ENCODE results near the gene ITSN1. TPM values are rescaled to one million over a fixed set of nuclear protein-coding genes. Genes with fewer than 3 reads are reported as not detected.

The ITSN1 gene
- total and polyA plus RNA-seq, 12 donors = 20.0 to 60.5 (median 36.7) TPM

GRCh38 chr21:33843216-33843615 is 200.9 kb downstream of the ITSN1 start:
- Histone ChIP-seq H3K27me3 (no peaks in the 10 kb centered on the region), H3K4me1 (replicated peaks in 1 of 2) (peaks cover 13 to 22% of the 10 kb centered on the region in 2 donors), H3K27ac (peak overlapping the region in 3 of 5 donors; percentile 6 to 75 (median 33)), H3K36me3 (replicated peaks in 1 of 2) (no peaks in the 10 kb centered on the region), H3K9me3 (replicated peaks in 1 of 3) (no peaks in the 10 kb centered on the region), H3K4me3 (no peak overlapping the region)
- peak in 1 of 7 donors; percentile 55 for DNase-seq
- no peak for TF ChIP-seq POLR2A (IDR thresholded peaks at IDR 0.05)
- TF ChIP-seq CTCF (IDR thresholded peaks at IDR 0.05) = no peak
- 85 to 92% (median 89%) methylated on average over 6 of the region's 6 CpGs for WGBS, 4 donors
- intact Hi-C loops (cut with DNase I) = no loop called here

- DNase-seq = peak; percentile 59 to 91 (median 81)
- Histone ChIP-seq H3K27ac (peak overlapping the region in 4 of 5 donors; percentile 28 to 75 (median 32)), H3K4me3 (no peak overlapping the region)
Measured at GRCh38 chr21:33844104-33844889, 202.0 kb downstream of the ITSN1 start.

GRCh38 chr21:33844890-33845205 is 202.5 kb downstream of the ITSN1 start:
- no peak for DNase-seq
- Histone ChIP-seq H3K27me3 (no peaks in the 10 kb centered on the region), H3K4me3 (no peak overlapping the region), H3K36me3 (replicated peaks in 1 of 2) (no peaks in the 10 kb centered on the region), H3K9me3 (replicated peaks in 1 of 3) (no peaks in the 10 kb centered on the region), H3K27ac (peak overlapping the region in 2 of 5 donors; percentile 10 to 70), H3K4me1 (replicated peaks in 1 of 2) (peaks cover 13 to 22% of the 10 kb centered on the region in 2 donors)
- no peak for TF ChIP-seq CTCF (IDR thresholded peaks at IDR 0.05)
- no peak for TF ChIP-seq POLR2A (IDR thresholded peaks at IDR 0.05)
- intact Hi-C loops (cut with DNase I) = no loop called here
- 95 to 99% (median 97%) methylated on average over 6 of the region's 6 CpGs for WGBS, 4 donors

More at GRCh38 chr21:33844104-33844889, 202.0 kb downstream of the ITSN1 start:
- H3K36me3 ChIP-seq (replicated peaks in 1 of 2) = no peaks in the 10 kb centered on the region
- TF ChIP-seq CTCF (IDR thresholded peaks at IDR 0.05) (peak in 1 of 6 experiments; percentile 12), POLR2A (IDR thresholded peaks at IDR 0.05) (no peak)
- intact Hi-C loops (cut with DNase I) = no loop called here
- WGBS, 4 donors = 43 to 57% (median 49%) methylated on average over 12 to 20 of the region's 20 CpGs
- H3K27me3 ChIP-seq = no peaks in the 10 kb centered on the region
- H3K9me3 ChIP-seq (replicated peaks in 1 of 3) = no peaks in the 10 kb centered on the region
- peaks cover 13 to 22% of the 10 kb centered on the region in 2 donors for H3K4me1 ChIP-seq (replicated peaks in 1 of 2)

GRCh38 chr21:33846141-33846540 is 203.8 kb downstream of the ITSN1 start:
- no peak for DNase-seq
- Histone ChIP-seq H3K27me3 (no peaks in the 10 kb centered on the region), H3K9me3 (replicated peaks in 1 of 3) (no peaks in the 10 kb centered on the region), H3K36me3 (replicated peaks in 1 of 2) (no peaks in the 10 kb centered on the region), H3K4me3 (no peak overlapping the region), H3K27ac (no peak overlapping the region), H3K4me1 (replicated peaks in 1 of 2) (peaks cover 13 to 22% of the 10 kb centered on the region in 2 donors)
- intact Hi-C loops (cut with DNase I) = no loop called here
- WGBS, 4 donors = 94 to 98% (median 96%) methylated on average over 3 of the region's 3 CpGs
- no peak for TF ChIP-seq POLR2A (IDR thresholded peaks at IDR 0.05)
- TF ChIP-seq CTCF (IDR thresholded peaks at IDR 0.05) = no peak
